CD8-positive, alpha-beta memory T cell (primary cell): Measurements from ENCODE around the gene UNCX. TPM values are rescaled to one million over a fixed set of nuclear protein-coding genes. Genes with fewer than 3 reads are reported as not detected.
"Not testable (repeated sequence)": the region's sequence is repeated elsewhere in the genome, so short reads cannot be mapped to it uniquely, and the experiment has no call there.

Experiments used
- CTCF ChIA-PET: fragments of 350-600 bp; sonication (Branson Sonifier 250); formaldehyde crosslinking; loops from one replicate; lab custom pipeline; 2021; ENCODE audit warnings: antibody characterized with exemption; lab: Charles Lee
- POLR2A ChIA-PET: fragments of 350-600 bp; sonication (Branson Sonifier 250); formaldehyde crosslinking; loops from one replicate; lab custom pipeline; 2021; ENCODE audit warnings: antibody characterized with exemption; lab: Charles Lee
- DNase-seq, 5 donors: peaks; one replicate each; pipeline versions ENCODE4 v3.0.0 to v3.0.0-alpha.2; 2020 to 2022; ENCODE audit warnings: mixed read lengths in 1 of 5
- H3K27ac ChIP-seq: one replicate; pipeline ENCODE4 v1.7.0; 2013; ENCODE audit warnings: low read depth, mild to moderate bottlenecking, low read length, moderate library complexity
- H3K27me3 ChIP-seq: 2 replicates; pipeline ENCODE4 v1.7.0; 2013; ENCODE audit warnings: low read length, mild to moderate bottlenecking; ENCODE audit not compliant: insufficient read depth, poor library complexity, severe bottlenecking
- H3K36me3 ChIP-seq: 2 replicates; pipeline ENCODE4 v1.7.0; 2013; ENCODE audit warnings: mild to moderate bottlenecking, low read length, moderate library complexity; ENCODE audit not compliant: insufficient read depth
- H3K4me1 ChIP-seq: 2 replicates; pipeline ENCODE4 v1.7.0; 2013; ENCODE audit warnings: mild to moderate bottlenecking, low read length, moderate library complexity; ENCODE audit not compliant: insufficient read depth
- H3K4me3 ChIP-seq: 2 replicates; pipeline ENCODE4 v1.7.0; 2013; ENCODE audit warnings: mild to moderate bottlenecking, low read length
- H3K9me3 ChIP-seq: 2 replicates; pipeline ENCODE4 v1.7.0; 2013; ENCODE audit warnings: mild to moderate bottlenecking, low read length
- H3K27ac Mint-ChIP-seq, 8 donors: one replicate each; pipeline ENCODE4 v1.8.0; 2020 to 2021; ENCODE audit warnings: mixed read lengths in 8 of 8, mild to moderate bottlenecking in 6 of 8, inconsistent platforms in 3 of 8, moderate library complexity in 3 of 8
- H3K27me3 Mint-ChIP-seq, 2 donors: one replicate each; pipeline ENCODE4 v1.8.0; 2020 to 2021; ENCODE audit warnings: mixed read lengths in 2 of 2, mild to moderate bottlenecking in 1 of 2, moderate library complexity in 1 of 2
- H3K36me3 Mint-ChIP-seq, 3 donors: one replicate each; pipeline ENCODE4 v1.8.0; 2020 to 2021; ENCODE audit warnings: mixed read lengths in 3 of 3, inconsistent platforms in 1 of 3, mild to moderate bottlenecking in 1 of 3
- H3K4me1 Mint-ChIP-seq, 3 donors: one replicate each; pipeline ENCODE4 v1.8.0; 2020 to 2021; ENCODE audit warnings: mixed read lengths in 3 of 3, inconsistent platforms in 1 of 3, mild to moderate bottlenecking in 1 of 3
- H3K4me3 Mint-ChIP-seq, 7 donors: one replicate each; pipeline ENCODE4 v1.8.0; 2020 to 2021; ENCODE audit warnings: mixed read lengths in 7 of 7, mild to moderate bottlenecking in 6 of 7, moderate library complexity in 4 of 7, inconsistent platforms in 2 of 7
- H3K9me3 Mint-ChIP-seq, 5 donors: one replicate each; pipeline ENCODE4 v1.8.0; 2020 to 2022; ENCODE audit warnings: mixed read lengths in 5 of 5, mild to moderate bottlenecking in 3 of 5, moderate library complexity in 2 of 5, inconsistent platforms in 1 of 5
- polyA plus RNA-seq: library from polyadenylated mRNA; unstranded; fragments of 300-500 nt; fragmentation: Illumina TruSeq; gene quantifications from one replicate; pipeline ENCODE4 v1.2.3, GENCODE V29; 2021
- total RNA-seq, 2 experiments: library from RNA; stranded (reverse); gene quantifications; one replicate each; pipeline ENCODE4 v1.2.3, GENCODE V29; 2021

Gene UNCX
- total and polyA plus RNA-seq, 3 experiments from 2014 or later: not detected

DNA sequence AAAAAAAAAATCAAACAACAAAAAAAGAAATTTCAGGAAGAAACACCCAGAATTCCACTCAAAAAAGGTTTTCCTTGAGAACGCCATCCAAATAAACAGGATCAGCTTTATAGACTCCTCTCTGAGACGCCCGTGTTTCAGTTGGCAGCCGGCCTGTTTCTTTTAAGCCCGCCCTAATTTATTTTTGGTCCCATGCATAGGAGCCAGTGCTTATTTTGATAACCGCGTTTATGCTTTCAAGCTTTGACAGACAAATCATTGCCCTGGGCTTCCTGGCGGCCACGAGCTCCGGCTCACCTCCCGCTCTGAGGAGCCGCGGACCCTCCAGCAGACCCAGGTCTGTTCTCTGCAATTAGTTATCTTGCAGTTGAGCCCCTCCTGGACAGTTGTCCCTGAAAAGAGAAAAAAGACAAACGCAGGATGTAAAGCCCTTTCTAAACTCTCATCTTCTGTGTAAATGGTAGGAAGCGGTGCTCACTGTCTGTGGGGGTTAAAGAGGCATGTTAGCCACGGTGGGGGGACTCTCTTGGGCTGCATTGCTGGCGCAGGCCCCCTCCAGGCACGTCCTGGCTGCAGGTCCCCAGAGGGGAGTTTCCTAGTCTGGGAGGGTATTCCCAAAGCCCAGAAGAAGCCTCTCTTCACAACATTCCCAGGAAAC lies 22.2 kb upstream of the UNCX start:
- Histone ChIP-seq H3K4me3 (no peak overlapping the region), H3K27ac (no peak overlapping the region), H3K4me1 (no peaks in the 10 kb centered on the region), H3K9me3 (no peaks in the 10 kb centered on the region), H3K27me3 (peaks cover 7% of the 10 kb centered on the region), H3K36me3 (no peaks in the 10 kb centered on the region)
- DNase-seq: no peak
- no peak overlapping the region for H3K4me3 Mint-ChIP-seq
- no peak overlapping the region for H3K27ac Mint-ChIP-seq
- no peaks in the 10 kb centered on the region for H3K36me3 Mint-ChIP-seq
- peaks cover 0 to 2% (median 0%) of the 10 kb centered on the region in 5 donors for H3K9me3 Mint-ChIP-seq
- no peaks in the 10 kb centered on the region for H3K4me1 Mint-ChIP-seq
- ChIA-PET CTCF (no interaction called here), POLR2A (no interaction called here)
- H3K27me3 Mint-ChIP-seq: peaks cover 24 to 38% of the 10 kb centered on the region in 2 donors

- Mint-ChIP-seq H3K4me3 (no peak overlapping the region), H3K27ac (no peak overlapping the region), H3K4me1 (no peaks in the 10 kb centered on the region), H3K27me3 (peaks cover 24 to 35% of the 10 kb centered on the region in 2 donors), H3K36me3 (no peaks in the 10 kb centered on the region), H3K9me3 (peaks cover 0 to 2% (median 0%) of the 10 kb centered on the region in 5 donors)
- H3K9me3 ChIP-seq: no peaks in the 10 kb centered on the region
- H3K4me3 ChIP-seq: no peak overlapping the region
- ChIA-PET POLR2A (no interaction called here), CTCF (no interaction called here)
- H3K27me3 ChIP-seq: peaks cover 7% of the 10 kb centered on the region
- DNase-seq: no peak
- H3K36me3 ChIP-seq: no peaks in the 10 kb centered on the region
- H3K4me1 ChIP-seq: no peaks in the 10 kb centered on the region
- no peak overlapping the region for H3K27ac ChIP-seq
Observed at GRCh38 chr7:1210979-1211608, 21.6 kb upstream of the UNCX start.

- peaks cover 0 to 2% (median 0%) of the 10 kb centered on the region in 5 donors for H3K9me3 Mint-ChIP-seq
- CTCF ChIA-PET: no interaction called here
- Histone ChIP-seq H3K27me3 (peaks cover 7% of the 10 kb centered on the region), H3K27ac (no peak overlapping the region), H3K36me3 (no peaks in the 10 kb centered on the region), H3K9me3 (no peaks in the 10 kb centered on the region), H3K4me1 (no peaks in the 10 kb centered on the region), H3K4me3 (no peak overlapping the region)
- no peak overlapping the region for H3K4me3 Mint-ChIP-seq
- no peaks in the 10 kb centered on the region for H3K36me3 Mint-ChIP-seq
- peaks cover 24 to 33% of the 10 kb centered on the region in 2 donors for H3K27me3 Mint-ChIP-seq
- POLR2A ChIA-PET: no interaction called here
- DNase-seq: no peak
- H3K27ac Mint-ChIP-seq: no peak overlapping the region
- H3K4me1 Mint-ChIP-seq: no peaks in the 10 kb centered on the region
Observed at GRCh38 chr7:1211611-1212010, 21.1 kb upstream of the UNCX start.

GRCh38 chr7:1212025-1212424 lies 20.6 kb upstream of the UNCX start:
- H3K36me3 Mint-ChIP-seq, H3K4me1 ChIP-seq, H3K27me3 ChIP-seq, CTCF ChIA-PET, H3K4me3 ChIP-seq, POLR2A ChIA-PET, DNase-seq, H3K9me3 ChIP-seq, H3K27ac Mint-ChIP-seq, H3K36me3 ChIP-seq, H3K4me1 Mint-ChIP-seq, H3K4me3 Mint-ChIP-seq, H3K27ac ChIP-seq, H3K9me3 Mint-ChIP-seq: not testable (repeated sequence)
- H3K27me3 Mint-ChIP-seq: peaks cover 27 to 37% of the 10 kb centered on the region in 2 donors

DNA sequence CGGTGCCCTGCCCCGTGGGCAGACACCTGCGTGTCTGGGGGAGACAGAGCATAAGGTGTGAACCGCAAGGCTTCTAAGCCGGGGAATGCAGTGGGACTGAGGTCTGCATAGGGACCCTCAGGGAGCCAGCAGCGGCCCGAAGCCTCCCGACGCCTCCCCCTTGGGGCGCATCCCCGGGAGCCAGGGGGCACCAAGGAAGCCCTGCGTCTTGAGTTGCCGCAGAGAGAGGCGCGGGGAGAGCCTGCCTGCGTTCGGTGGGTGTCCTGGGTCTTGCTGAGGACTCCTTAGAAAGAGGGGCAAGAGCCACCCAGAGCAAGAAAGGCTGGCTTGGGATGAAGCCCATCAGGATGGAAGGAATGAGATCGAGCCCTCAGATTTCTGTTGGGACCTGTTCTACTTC lies 18.2 kb upstream of the UNCX start:
- Histone ChIP-seq H3K4me3 (no peak overlapping the region), H3K27me3 (peaks cover 7% of the 10 kb centered on the region), H3K9me3 (no peaks in the 10 kb centered on the region), H3K36me3 (no peaks in the 10 kb centered on the region), H3K4me1 (no peaks in the 10 kb centered on the region), H3K27ac (no peak overlapping the region)
- Mint-ChIP-seq H3K4me1 (no peaks in the 10 kb centered on the region), H3K9me3 (peaks cover 0 to 5% (median 2%) of the 10 kb centered on the region in 5 donors), H3K27ac (no peak overlapping the region), H3K4me3 (no peak overlapping the region), H3K27me3 (peaks cover 37 to 39% of the 10 kb centered on the region in 2 donors), H3K36me3 (peaks cover 0 to 5% (median 1%) of the 10 kb centered on the region in 3 donors)
- no peak for DNase-seq
- POLR2A ChIA-PET: no interaction called here
- CTCF ChIA-PET: no interaction called here

GRCh38 chr7:1218541-1219165 lies 14.0 kb upstream of the UNCX start:
- no peak for DNase-seq
- Mint-ChIP-seq H3K4me1 (no peaks in the 10 kb centered on the region), H3K27ac (no peak overlapping the region), H3K9me3 (peaks cover 0 to 5% (median 3%) of the 10 kb centered on the region in 5 donors), H3K36me3 (peaks cover 0 to 5% (median 1%) of the 10 kb centered on the region in 3 donors), H3K4me3 (no peak overlapping the region), H3K27me3 (peaks cover 44 to 50% of the 10 kb centered on the region in 2 donors)
- ChIA-PET CTCF (interaction anchor here (1.3 kb wide), 1 partner anchor 25 kb away, joined by 3 read pairs; no protein-coding TSS in a partner anchor), POLR2A (no interaction called here)
- no peak overlapping the region for H3K4me3 ChIP-seq
- no peaks in the 10 kb centered on the region for H3K9me3 ChIP-seq
- peaks cover 7% of the 10 kb centered on the region for H3K27me3 ChIP-seq
- H3K36me3 ChIP-seq: no peaks in the 10 kb centered on the region
- H3K4me1 ChIP-seq: no peaks in the 10 kb centered on the region
- no peak overlapping the region for H3K27ac ChIP-seq

DNA sequence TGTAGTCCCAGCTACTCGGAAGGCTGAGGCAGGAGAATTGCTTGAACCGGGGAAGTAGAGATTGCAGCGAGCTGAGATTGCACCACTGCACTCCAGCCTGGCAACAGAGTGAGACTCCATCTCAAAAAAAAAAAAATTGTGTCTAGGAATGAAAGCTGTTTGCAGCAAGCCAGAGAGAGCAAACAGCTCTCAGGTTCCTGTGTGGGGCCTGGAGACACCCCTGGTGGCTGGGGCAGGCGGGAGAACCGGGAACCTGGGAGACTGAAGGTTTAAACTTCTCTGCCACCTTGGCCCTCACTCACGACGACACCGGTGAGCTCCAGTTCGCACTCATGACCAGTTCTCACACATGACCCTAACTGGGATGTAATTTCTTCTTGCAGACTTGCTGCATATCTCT lies 13.2 kb upstream of the UNCX start:
- Mint-ChIP-seq H3K36me3 (peaks cover 0 to 5% (median 1%) of the 10 kb centered on the region in 3 donors), H3K4me1 (no peaks in the 10 kb centered on the region), H3K4me3 (no peak overlapping the region), H3K27me3 (peaks cover 38 to 50% of the 10 kb centered on the region in 2 donors), H3K27ac (no peak overlapping the region), H3K9me3 (peaks cover 0 to 5% (median 2%) of the 10 kb centered on the region in 5 donors)
- H3K27me3 ChIP-seq: peaks cover 7% of the 10 kb centered on the region
- H3K4me3 ChIP-seq: no peak overlapping the region
- no peaks in the 10 kb centered on the region for H3K4me1 ChIP-seq
- no peak for DNase-seq
- CTCF ChIA-PET: interaction anchor here (1.3 kb wide), 1 partner anchor 26 kb away, joined by 3 read pairs; no protein-coding TSS in a partner anchor
- POLR2A ChIA-PET: no interaction called here
- no peaks in the 10 kb centered on the region for H3K9me3 ChIP-seq
- H3K27ac ChIP-seq: no peak overlapping the region
- H3K36me3 ChIP-seq: no peaks in the 10 kb centered on the region
